NB4 (cell line): Measurements from ENCODE around the gene RCAN2.

Experiments
- DNase-seq: peaks from one replicate; pipeline ENCODE4 v3.0.0; 2010; ENCODE audit warnings: low read depth
- H3K4me3 ChIP-seq: one replicate; pipeline ENCODE4 v1.5.1; 2011; ENCODE audit warnings: mild to moderate bottlenecking, low read depth, low read length, moderate library complexity
- CTCF ChIP-seq: IDR thresholded peaks from one replicate; pipeline ENCODE4 v1.5.1; 2012; ENCODE audit warnings: low read depth, low read length
- MAX ChIP-seq: IDR thresholded peaks from 2 replicates; pipeline ENCODE4 v1.6.1; 2011; ENCODE audit warnings: low read depth, low read length
- MYC ChIP-seq: IDR thresholded peaks from 2 replicates; pipeline ENCODE4 v1.6.1; 2011; ENCODE audit warnings: low read depth, low read length
- POLR2A ChIP-seq: IDR thresholded peaks from 2 replicates; pipeline ENCODE4 v1.6.1; 2011; ENCODE audit warnings: mild to moderate bottlenecking; ENCODE audit not compliant: insufficient read length; ENCODE audit errors: extremely low read depth

RCAN2 gene

GRCh38 chr6:46469021-46469420 is 22.2 kb downstream of the RCAN2 start:
- TF ChIP-seq CTCF: no peak
- no peak for TF ChIP-seq MYC
- TF ChIP-seq MAX: no peak
- no peak for TF ChIP-seq POLR2A
- no peak for DNase-seq
- H3K4me3 ChIP-seq: no peak overlapping the region

- H3K4me3 ChIP-seq: no peak overlapping the region
- no peak for TF ChIP-seq MAX
- TF ChIP-seq POLR2A: no peak
- TF ChIP-seq CTCF: no peak
- TF ChIP-seq MYC: no peak
- DNase-seq: no peak
Observed at GRCh38 chr6:46468403-46469010, 22.7 kb downstream of the RCAN2 start.

GRCh38 chr6:46466570-46466969 is 24.7 kb downstream of the RCAN2 start:
- TF ChIP-seq MYC (no peak), MAX (no peak)
- H3K4me3 ChIP-seq: no peak overlapping the region
- no peak for DNase-seq

- no peak overlapping the region for H3K4me3 ChIP-seq
- TF ChIP-seq MAX: no peak
- no peak for TF ChIP-seq POLR2A
- TF ChIP-seq CTCF: no peak
- no peak for TF ChIP-seq MYC
- DNase-seq: no peak
Observed at GRCh38 chr6:46465294-46466165, 25.7 kb downstream of the RCAN2 start.

GRCh38 chr6:46456297-46456696 is 35.0 kb downstream of the RCAN2 start:
- no peak overlapping the region for H3K4me3 ChIP-seq
- TF ChIP-seq MAX (no peak), MYC (no peak), CTCF (no peak), POLR2A (no peak)
- no peak for DNase-seq

GRCh38 chr6:46454691-46455090 is 36.6 kb downstream of the RCAN2 start:
- DNase-seq: no peak
- no peak overlapping the region for H3K4me3 ChIP-seq
- TF ChIP-seq CTCF (no peak), MYC (no peak), POLR2A (no peak), MAX (no peak)
